HEK293T (cell line): Measurements from ENCODE around the gene TRIM75.

Experiments used
- ARNT ChIP-seq: fragments of 450-650 bp; IDR thresholded peaks from 2 replicates; pipeline ENCODE4 v1.6.1; 2017; ENCODE audit warnings: mild to moderate bottlenecking
- BHLHE40 ChIP-seq: fragments of 450-650 bp; IDR thresholded peaks from 2 replicates; pipeline ENCODE4 v1.6.1; 2016; ENCODE audit warnings: mild to moderate bottlenecking, moderate library complexity, borderline replicate concordance
- ELF4 ChIP-seq: fragments of 450-650 bp; IDR thresholded peaks from 2 replicates; pipeline ENCODE4 v1.6.1; 2017; ENCODE audit warnings: antibody characterized with exemption
- FOXA1 ChIP-seq: fragments of 450-650 bp; IDR thresholded peaks from 2 replicates; pipeline ENCODE4 v1.6.1; 2016; ENCODE audit warnings: mild to moderate bottlenecking
- FOXK2 ChIP-seq: fragments of 450-650 bp; IDR thresholded peaks from 2 replicates; pipeline ENCODE4 v1.6.1; 2016; ENCODE audit warnings: mild to moderate bottlenecking
- FOXM1 ChIP-seq: fragments of 450-650 bp; IDR thresholded peaks from 2 replicates; pipeline ENCODE4 v1.6.1; 2017; ENCODE audit warnings: mild to moderate bottlenecking, borderline replicate concordance
- HDGF ChIP-seq: fragments of 450-650 bp; IDR thresholded peaks from 2 replicates; pipeline ENCODE4 v1.6.1; 2017; ENCODE audit warnings: antibody characterized with exemption, borderline replicate concordance
- L3MBTL2 ChIP-seq: fragments of 450-650 bp; conservative IDR thresholded peaks from 2 replicates; pipeline ENCODE4 v1.6.1; 2016; ENCODE audit warnings: mild to moderate bottlenecking
- LEF1 ChIP-seq: fragments of 450-650 bp; IDR thresholded peaks from 2 replicates; pipeline ENCODE4 v1.6.1; 2017; ENCODE audit warnings: mild to moderate bottlenecking, borderline replicate concordance
- NFRKB ChIP-seq: fragments of 450-650 bp; IDR thresholded peaks from 2 replicates; pipeline ENCODE4 v1.6.1; 2016; ENCODE audit warnings: mild to moderate bottlenecking, moderate library complexity
- SP1 ChIP-seq: fragments of 450-650 bp; IDR thresholded peaks from 2 replicates; pipeline ENCODE4 v1.6.1; 2017
- SUZ12 ChIP-seq: fragments of 450-650 bp; IDR thresholded peaks from 2 replicates; pipeline ENCODE4 v1.6.1; 2016; ENCODE audit warnings: mild to moderate bottlenecking
- TARDBP ChIP-seq: fragments of 450-650 bp; IDR thresholded peaks from 2 replicates; pipeline ENCODE4 v1.6.1; 2016
- ZNF384 ChIP-seq: fragments of 450-650 bp; IDR thresholded peaks from 2 replicates; pipeline ENCODE4 v1.6.1; 2016

GRCh38 chr4:165052627-165053026, 1.0 kb upstream of the TRIM75 start:
- TF ChIP-seq SUZ12 (no peak), FOXK2 (no peak), FOXA1 (no peak), ELF4 (no peak), BHLHE40 (no peak), FOXM1 (no peak), TARDBP (no peak), SP1 (no peak), ZNF384 (no peak), HDGF (no peak), ARNT (no peak), LEF1 (no peak), L3MBTL2 (no peak), NFRKB (no peak)
